ENCODE results near the gene USP12. TPM values are rescaled to one million over a fixed set of nuclear protein-coding genes. Genes with fewer than 3 reads are reported as not detected.

USP12 gene
- total and polyA plus RNA-seq, 2 experiments from 2014 or later: 18.4 to 39.3 TPM

DNA sequence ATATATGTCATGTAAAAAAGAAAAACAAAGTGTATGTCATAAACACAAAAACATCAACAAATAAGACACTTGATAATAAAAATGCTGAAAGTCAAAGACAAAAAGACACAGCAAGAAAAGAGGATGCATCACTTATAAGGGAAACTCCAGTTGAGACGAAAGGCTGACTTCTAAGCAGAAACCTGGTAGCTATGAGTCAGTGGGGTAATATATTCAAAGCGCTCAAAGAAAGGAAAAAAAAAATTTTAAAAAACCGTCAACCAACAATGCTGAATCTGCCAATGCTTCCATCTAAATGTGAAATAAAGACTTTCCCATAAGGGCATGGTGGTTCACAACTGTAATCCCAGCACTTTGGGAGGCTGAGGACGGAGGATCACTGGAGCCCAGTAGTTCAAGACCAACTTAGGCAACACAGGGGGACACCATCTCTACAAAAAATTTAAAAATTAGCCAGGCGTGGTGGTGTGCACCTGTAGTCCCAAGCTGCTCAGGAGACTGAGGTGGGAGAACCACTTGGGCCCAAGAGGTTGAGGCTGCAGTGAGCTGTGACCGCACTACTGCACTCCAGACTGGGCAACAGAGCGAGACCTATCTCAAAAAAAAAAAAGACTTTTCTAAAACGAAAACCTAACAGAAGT lies 24.0 kb downstream of the USP12 start:
- Histone ChIP-seq H3K4me3 (no peak overlapping the region), H2AFZ (no peak overlapping the region), H3F3A (replicated peaks; ENCODE audit: low read depth) (no peaks in the 10 kb centered on the region), H4K20me1 (replicated peaks; ENCODE audit: insufficient read depth) (peaks cover 24% of the 10 kb centered on the region), H3K36me3 (ENCODE audit: insufficient read depth) (no peaks in the 10 kb centered on the region), H3K79me2 (replicated peaks; ENCODE audit: insufficient read depth) (peaks cover 100% of the 10 kb centered on the region), H3K9me2 (ENCODE audit: insufficient read depth) (no peaks in the 10 kb centered on the region), H3K27ac (ENCODE audit: low read depth) (no peak overlapping the region), H3K4me1 (ENCODE audit: insufficient read depth) (peaks cover 13% of the 10 kb centered on the region; the same call in 1 of the 2 replicates), H3K27me3 (ENCODE audit: insufficient read depth) (no peaks in the 10 kb centered on the region), H3K4me2 (no peak overlapping the region)
- TF ChIP-seq ZNF114 (CRISPR knock-in tag; IDR thresholded peaks at IDR 0.05) (no peak), POLR2AphosphoS5 (IDR thresholded peaks at IDR 0.05; ENCODE audit: low read depth) (no peak), EZH2phosphoT487 (IDR thresholded peaks at IDR 0.05; ENCODE audit: unreplicated experiment) (no peak), ZNF331 (CRISPR knock-in tag; IDR thresholded peaks at IDR 0.05; ENCODE audit: low read depth) (no peak), JUNB (IDR thresholded peaks at IDR 0.05; ENCODE audit: unreplicated experiment) (no peak), STAT1 (IDR thresholded peaks at IDR 0.05; ENCODE audit: unreplicated experiment) (no peak), EZH2 (IDR thresholded peaks at IDR 0.05; ENCODE audit: low read depth, unreplicated experiment) (no peak), CREB1 (CRISPR knock-in tag; IDR thresholded peaks at IDR 0.05; ENCODE audit: low read depth) (no peak), NANOG (IDR thresholded peaks at IDR 0.05; ENCODE audit: borderline replicate concordance) (no peak)
- TF ChIP-seq, protein P1, sequence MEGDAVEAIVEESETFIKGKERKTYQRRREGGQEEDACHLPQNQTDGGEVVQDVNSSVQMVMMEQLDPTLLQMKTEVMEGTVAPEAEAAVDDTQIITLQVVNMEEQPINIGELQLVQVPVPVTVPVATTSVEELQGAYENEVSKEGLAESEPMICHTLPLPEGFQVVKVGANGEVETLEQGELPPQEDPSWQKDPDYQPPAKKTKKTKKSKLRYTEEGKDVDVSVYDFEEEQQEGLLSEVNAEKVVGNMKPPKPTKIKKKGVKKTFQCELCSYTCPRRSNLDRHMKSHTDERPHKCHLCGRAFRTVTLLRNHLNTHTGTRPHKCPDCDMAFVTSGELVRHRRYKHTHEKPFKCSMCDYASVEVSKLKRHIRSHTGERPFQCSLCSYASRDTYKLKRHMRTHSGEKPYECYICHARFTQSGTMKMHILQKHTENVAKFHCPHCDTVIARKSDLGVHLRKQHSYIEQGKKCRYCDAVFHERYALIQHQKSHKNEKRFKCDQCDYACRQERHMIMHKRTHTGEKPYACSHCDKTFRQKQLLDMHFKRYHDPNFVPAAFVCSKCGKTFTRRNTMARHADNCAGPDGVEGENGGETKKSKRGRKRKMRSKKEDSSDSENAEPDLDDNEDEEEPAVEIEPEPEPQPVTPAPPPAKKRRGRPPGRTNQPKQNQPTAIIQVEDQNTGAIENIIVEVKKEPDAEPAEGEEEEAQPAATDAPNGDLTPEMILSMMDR (conservative IDR thresholded peaks at IDR 0.05; ENCODE audit: low read depth in 2 of 2): no peak
- TF ChIP-seq, protein P2, sequence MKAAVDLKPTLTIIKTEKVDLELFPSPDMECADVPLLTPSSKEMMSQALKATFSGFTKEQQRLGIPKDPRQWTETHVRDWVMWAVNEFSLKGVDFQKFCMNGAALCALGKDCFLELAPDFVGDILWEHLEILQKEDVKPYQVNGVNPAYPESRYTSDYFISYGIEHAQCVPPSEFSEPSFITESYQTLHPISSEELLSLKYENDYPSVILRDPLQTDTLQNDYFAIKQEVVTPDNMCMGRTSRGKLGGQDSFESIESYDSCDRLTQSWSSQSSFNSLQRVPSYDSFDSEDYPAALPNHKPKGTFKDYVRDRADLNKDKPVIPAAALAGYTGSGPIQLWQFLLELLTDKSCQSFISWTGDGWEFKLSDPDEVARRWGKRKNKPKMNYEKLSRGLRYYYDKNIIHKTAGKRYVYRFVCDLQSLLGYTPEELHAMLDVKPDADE (IDR thresholded peaks at IDR 0.05): no peak
- TF ChIP-seq, protein P3, sequence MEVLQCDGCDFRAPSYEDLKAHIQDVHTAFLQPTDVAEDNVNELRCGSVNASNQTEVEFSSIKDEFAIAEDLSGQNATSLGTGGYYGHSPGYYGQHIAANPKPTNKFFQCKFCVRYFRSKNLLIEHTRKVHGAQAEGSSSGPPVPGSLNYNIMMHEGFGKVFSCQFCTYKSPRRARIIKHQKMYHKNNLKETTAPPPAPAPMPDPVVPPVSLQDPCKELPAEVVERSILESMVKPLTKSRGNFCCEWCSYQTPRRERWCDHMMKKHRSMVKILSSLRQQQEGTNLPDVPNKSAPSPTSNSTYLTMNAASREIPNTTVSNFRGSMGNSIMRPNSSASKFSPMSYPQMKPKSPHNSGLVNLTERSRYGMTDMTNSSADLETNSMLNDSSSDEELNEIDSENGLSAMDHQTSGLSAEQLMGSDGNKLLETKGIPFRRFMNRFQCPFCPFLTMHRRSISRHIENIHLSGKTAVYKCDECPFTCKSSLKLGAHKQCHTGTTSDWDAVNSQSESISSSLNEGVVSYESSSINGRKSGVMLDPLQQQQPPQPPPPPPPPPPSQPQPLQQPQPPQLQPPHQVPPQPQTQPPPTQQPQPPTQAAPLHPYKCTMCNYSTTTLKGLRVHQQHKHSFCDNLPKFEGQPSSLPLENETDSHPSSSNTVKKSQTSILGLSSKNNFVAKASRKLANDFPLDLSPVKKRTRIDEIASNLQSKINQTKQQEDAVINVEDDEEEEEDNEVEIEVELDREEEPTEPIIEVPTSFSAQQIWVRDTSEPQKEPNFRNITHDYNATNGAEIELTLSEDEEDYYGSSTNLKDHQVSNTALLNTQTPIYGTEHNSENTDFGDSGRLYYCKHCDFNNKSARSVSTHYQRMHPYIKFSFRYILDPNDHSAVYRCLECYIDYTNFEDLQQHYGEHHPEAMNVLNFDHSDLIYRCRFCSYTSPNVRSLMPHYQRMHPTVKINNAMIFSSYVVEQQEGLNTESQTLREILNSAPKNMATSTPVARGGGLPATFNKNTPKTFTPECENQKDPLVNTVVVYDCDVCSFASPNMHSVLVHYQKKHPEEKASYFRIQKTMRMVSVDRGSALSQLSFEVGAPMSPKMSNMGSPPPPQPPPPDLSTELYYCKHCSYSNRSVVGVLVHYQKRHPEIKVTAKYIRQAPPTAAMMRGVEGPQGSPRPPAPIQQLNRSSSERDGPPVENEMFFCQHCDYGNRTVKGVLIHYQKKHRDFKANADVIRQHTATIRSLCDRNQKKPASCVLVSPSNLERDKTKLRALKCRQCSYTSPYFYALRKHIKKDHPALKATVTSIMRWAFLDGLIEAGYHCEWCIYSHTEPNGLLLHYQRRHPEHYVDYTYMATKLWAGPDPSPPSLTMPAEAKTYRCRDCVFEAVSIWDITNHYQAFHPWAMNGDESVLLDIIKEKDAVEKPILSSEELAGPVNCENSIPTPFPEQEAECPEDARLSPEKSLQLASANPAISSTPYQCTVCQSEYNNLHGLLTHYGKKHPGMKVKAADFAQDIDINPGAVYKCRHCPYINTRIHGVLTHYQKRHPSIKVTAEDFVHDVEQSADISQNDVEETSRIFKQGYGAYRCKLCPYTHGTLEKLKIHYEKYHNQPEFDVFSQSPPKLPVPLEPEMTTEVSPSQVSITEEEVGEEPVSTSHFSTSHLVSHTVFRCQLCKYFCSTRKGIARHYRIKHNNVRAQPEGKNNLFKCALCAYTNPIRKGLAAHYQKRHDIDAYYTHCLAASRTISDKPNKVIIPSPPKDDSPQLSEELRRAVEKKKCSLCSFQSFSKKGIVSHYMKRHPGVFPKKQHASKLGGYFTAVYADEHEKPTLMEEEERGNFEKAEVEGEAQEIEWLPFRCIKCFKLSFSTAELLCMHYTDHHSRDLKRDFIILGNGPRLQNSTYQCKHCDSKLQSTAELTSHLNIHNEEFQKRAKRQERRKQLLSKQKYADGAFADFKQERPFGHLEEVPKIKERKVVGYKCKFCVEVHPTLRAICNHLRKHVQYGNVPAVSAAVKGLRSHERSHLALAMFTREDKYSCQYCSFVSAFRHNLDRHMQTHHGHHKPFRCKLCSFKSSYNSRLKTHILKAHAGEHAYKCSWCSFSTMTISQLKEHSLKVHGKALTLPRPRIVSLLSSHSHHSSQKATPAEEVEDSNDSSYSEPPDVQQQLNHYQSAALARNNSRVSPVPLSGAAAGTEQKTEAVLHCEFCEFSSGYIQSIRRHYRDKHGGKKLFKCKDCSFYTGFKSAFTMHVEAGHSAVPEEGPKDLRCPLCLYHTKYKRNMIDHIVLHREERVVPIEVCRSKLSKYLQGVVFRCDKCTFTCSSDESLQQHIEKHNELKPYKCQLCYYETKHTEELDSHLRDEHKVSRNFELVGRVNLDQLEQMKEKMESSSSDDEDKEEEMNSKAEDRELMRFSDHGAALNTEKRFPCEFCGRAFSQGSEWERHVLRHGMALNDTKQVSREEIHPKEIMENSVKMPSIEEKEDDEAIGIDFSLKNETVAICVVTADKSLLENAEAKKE (CRISPR knock-in tag; IDR thresholded peaks at IDR 0.05): no peak
- TF ChIP-seq, protein P4, sequence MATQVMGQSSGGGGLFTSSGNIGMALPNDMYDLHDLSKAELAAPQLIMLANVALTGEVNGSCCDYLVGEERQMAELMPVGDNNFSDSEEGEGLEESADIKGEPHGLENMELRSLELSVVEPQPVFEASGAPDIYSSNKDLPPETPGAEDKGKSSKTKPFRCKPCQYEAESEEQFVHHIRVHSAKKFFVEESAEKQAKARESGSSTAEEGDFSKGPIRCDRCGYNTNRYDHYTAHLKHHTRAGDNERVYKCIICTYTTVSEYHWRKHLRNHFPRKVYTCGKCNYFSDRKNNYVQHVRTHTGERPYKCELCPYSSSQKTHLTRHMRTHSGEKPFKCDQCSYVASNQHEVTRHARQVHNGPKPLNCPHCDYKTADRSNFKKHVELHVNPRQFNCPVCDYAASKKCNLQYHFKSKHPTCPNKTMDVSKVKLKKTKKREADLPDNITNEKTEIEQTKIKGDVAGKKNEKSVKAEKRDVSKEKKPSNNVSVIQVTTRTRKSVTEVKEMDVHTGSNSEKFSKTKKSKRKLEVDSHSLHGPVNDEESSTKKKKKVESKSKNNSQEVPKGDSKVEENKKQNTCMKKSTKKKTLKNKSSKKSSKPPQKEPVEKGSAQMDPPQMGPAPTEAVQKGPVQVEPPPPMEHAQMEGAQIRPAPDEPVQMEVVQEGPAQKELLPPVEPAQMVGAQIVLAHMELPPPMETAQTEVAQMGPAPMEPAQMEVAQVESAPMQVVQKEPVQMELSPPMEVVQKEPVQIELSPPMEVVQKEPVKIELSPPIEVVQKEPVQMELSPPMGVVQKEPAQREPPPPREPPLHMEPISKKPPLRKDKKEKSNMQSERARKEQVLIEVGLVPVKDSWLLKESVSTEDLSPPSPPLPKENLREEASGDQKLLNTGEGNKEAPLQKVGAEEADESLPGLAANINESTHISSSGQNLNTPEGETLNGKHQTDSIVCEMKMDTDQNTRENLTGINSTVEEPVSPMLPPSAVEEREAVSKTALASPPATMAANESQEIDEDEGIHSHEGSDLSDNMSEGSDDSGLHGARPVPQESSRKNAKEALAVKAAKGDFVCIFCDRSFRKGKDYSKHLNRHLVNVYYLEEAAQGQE (IDR thresholded peaks at IDR 0.05; ENCODE audit: unreplicated experiment): no peak
- ATAC-seq: no peak
- Mint-ChIP-seq H3K9me3 (peaks cover 3% of the 10 kb centered on the region; the same call in 1 of the 3 replicates), H3K27me3 (ENCODE audit: insufficient read depth, low read depth, poor library complexity) (no peaks in the 10 kb centered on the region), H3K27ac (no peak overlapping the region; the same call in 1 of the 2 replicates), H3K4me1 (peaks cover 11% of the 10 kb centered on the region), H3K4me3 (no peak overlapping the region), H3K36me3 (ENCODE audit: low read depth) (peaks cover 15% of the 10 kb centered on the region)
- DNase-seq (ENCODE audit: low spot score): no peak

All from GM23338 (cell line).